ENCODE results near the gene CLDN7. TPM values are rescaled to one million over a fixed set of nuclear protein-coding genes. Genes with fewer than 3 reads are reported as not detected.

CLDN7 gene
- total RNA-seq, 1 donor from 2014 or later: 279 TPM

DNA sequence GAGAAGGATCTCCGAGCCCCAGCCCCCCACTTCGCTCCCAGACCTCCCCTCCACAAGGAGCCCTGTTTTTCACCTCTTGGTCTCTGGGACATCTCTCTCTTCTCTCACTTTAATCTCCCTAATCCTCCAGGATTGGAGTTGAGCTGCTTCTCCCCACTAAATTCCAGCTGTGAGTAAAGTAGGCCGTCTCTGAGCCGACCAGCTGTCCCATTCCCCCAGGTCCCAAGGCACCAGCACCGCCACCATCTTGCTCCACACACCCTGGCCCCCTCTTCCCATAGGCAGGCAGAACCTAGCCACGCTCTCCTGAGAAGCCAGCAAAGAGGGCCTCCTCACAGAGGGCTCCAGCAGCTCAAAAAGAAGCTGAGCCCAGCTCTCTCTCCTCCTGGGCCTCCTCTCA is 43.5 kb downstream of the CLDN7 start:
- ATAC-seq: no peak

DNA sequence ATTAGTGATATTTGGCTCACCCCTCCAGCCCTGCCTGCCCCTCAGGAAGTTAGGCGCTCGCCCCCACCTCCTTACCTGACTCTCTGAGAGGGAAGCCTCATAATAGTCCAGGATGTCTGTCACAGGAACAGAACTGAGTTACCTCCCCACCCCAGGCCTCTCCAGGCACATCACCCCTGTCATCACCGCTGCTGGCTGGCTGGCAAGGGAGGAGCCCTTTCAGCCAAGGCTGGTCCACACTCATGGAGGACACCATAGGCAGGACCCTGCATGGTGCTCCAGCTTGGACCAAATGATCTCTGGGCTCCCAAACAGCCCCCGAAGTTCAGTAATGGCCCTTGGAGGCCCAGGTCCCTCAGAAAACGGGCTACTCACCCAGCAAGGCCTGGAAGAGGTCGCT is 44.1 kb downstream of the CLDN7 start:
- ATAC-seq: no peak

DNA sequence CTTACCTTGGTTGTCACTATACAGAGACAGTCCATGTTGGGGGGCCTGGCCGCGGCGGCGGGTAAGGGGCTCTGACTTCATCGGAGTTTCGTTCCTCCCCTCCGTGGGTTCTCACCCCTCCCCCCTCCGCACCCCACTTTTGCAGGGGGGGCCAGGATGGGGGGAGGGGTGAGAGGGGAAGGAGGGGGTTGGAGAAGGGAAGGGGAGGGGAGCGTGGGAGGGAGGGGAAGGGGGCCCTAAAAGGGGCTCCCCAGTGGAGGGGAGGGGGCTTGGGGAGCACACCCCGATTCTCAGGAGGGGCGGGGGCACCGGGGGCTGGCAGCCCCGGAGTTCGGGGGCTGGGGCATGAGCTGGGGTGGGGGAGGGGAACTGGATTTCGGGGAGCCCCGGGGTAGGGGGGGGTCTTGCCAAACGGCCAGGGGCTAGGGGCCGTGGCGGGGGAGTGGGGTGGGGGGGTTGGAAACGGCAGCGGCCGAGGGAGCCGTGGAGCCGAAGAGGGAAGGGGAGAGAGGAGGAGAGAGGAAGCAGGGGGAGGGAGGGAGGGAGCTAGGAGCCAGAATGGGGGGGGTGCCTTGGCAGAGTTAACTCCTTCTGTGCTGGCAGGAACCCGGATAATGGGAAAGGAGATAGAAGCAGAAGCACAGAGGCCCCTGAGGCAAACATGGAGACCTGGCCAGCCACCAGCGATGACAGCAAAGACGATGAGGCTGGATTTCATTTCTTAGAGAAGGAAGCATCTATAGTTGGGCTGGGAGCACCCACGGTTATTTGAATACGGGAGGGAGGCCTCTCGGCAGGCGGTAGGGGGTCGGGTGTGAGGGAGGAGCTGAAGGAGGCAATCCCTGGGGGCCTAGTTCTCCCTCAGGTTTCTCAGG is 44.9 kb downstream of the CLDN7 start:
- ATAC-seq: no peak

DNA sequence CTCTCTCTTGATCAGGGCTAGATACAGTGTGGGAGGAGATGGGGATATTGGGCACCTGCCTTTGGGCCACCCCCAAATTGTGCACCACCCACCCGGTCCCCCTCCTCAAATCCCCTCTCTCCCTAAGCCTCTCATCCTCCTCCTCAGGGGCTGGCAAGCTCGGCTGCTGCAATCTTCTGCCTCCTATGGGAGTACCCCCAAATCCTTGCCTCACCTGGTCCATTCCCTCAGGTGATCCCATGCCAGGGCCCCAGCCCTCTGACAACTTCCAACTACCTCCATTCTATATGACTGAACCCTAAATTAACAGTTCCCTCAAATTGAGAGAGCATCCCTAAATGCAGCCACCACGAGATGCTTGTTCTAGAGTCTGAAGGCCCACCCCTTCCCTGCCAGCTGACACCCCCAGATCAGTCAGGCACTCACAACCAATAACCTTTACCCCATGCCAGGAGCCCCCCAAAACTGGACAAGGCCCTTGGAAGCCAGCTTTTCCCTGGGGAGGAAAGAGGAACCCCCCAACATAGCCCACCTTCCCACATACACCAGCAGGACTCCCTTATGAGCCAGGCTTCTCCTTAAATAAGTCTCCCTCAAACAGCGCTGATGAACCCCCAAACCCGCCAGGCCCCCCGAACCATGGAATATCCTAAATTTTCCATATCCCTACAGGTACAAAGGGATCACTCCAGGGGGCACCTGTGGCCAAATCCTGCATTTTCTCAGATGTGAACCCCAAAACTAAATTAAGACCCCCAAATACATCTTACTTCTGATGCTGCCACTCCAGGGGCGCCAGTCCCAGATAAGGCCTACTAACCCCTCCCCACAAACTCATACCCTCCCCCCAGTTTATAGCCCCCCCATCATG is 45.8 kb downstream of the CLDN7 start:
- ATAC-seq: no peak

DNA sequence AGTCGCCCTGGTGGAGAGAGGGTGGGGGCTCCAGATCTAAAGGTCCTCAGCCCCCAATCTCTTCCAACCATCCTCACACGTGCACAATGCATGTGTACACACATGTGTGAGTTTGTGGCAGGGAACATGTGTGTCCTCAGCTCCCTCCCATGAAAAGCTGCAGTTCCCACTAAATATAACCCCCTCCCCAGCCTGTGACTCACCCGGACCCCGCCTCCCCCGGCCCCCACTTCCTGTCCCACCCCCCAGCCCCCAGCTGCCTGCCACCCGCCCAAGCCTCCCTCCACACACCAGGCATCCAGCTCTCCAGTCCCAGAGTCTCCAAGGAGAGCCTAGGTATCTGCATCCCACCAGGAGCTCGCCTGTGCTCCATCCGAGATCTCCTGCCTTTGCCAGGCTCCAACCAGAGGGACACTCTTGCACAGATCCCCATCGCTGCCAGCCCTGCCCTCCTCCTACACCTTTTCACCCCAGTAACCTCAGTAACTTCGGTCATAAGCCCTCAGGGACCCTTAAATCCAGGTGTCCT is 46.6 kb downstream of the CLDN7 start:
- ATAC-seq: no peak

DNA sequence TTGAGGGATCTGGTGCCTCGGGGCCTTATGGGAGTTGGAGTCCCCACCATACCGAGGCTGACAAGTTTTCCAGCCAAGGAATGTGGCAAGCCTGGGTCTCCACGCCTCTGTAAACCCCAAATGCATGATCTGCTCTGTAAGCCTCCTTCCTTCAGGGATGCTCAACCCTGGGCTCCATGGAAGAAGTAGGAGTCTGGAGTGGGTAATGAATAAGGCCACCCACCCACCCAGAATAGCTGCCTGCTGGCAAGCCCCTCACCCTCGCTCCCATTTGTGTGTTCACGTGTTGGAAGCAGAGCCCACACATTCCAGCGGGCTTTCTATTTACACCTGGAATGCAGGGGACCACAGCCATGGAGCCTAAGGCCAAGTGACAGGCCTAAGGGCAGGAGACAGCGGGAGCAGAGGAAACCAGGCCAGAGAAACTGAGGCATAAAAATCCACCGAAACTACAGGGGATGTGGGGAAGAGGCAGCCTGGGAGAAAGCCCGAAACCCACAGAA is 47.1 kb downstream of the CLDN7 start:
- ATAC-seq: no peak

DNA sequence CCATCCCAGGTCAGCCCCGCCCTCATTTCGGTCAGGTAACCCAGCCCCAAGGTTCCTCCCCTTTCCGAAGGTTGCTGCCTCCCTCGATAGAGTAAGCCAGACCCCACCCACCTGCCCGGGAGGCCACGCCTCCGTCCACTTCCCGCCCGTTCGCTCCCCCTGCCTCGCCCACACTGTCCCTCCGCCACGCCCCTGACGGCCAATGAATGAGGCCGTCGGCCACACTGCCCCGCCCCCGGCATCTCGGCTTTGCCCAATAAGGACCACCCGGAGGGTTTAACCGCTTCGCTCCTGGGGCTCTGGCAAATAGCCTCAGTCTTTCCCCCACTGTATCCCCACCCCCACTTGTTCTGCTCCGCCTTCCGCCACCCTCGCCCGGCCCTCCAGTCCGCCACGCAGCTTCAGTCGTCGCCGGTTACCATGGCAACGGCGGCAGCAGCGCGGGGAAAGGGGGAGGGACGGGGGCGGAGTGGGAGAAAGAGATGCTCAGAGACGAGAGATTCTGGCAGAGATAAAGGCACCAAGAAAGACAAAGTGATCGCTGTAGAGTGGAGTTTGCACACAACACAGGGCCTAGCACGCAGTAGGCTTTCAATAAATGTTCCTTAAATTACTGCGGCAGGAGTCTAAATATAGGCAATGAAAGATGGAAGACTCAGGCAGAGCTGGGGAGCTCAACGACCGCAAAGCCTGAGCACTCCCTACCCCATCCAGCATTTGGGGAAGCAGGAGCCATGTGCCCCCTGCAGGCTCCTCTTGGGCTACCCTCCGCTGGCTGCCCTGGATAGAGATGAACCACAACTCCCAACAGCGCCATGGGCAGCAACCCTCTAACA is 47.8 kb downstream of the CLDN7 start:
- ATAC-seq: peak; percentile 81

DNA sequence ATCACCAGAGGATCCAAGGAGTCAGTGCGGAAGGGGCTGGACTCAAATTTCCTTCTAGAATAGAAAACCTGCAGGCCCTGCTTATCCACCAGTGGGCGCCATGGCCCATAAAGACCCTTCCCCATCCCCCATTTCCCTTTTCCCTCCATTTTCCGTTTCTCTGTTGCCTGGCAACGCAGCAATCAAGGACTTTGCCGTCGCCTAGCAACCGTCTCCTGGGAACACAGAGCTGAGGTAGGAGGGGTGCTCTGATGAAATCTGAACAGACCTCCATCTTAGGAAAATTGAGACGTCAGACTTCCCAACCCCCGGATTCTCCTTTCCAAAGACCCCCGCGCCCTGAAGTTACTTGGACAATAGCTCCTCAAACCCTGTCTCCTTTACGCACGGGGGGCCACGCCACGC is 48.4 kb downstream of the CLDN7 start:
- ATAC-seq: peak; percentile 0

DNA sequence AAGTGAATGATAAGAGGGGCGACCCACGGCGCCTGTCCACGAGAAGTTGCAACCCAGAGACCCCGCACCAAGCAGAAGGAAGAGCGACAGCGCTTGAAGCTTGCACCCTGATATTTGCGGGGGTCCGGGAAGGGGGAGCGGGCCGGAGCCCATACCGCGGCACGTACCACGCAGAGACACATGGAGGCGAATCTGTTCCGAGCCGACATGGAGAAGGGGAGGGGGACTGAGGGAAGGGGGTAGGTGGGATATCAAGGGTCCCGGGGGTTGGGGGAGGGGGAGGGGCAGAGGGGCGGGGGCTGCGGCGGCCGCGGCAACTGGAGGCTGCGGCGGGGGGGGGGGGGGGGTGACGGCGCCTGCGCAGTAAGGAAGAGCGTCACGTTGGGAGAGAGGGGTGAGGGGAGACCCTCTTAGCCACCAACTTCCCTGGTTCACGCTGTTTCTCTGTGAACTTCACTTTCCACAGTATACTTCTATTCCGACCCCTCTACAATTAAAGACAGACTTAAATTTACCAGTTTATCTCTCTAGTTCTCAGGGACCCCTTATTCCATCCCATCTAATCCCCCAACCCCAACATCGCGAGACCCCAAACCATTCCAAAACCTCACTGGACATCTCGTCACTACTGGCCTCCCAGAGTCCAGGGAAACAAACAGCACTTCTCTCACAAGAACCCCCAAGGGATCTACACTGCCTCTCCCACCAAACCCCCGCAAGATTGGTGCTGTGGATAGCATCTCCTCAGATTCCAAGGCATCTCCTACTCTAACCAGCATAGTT is 50.6 kb downstream of the CLDN7 start:
- no peak for ATAC-seq

Other genes starting within 250 kb of the CLDN7 start
- 126 TPM for gene RNASEK, start 249.9 kb downstream of the CLDN7 start, total RNA-seq
- gene BCL6B, start 239.4 kb downstream of the CLDN7 start, total RNA-seq: 3.7 TPM
- 11.8 TPM for gene SLC16A13, start 226.5 kb downstream of the CLDN7 start, total RNA-seq
- gene SLC16A11, start 218.4 kb downstream of the CLDN7 start, total RNA-seq: 0.60 TPM
- gene CLEC10A, start 182.2 kb downstream of the CLDN7 start, total RNA-seq: 0.92 TPM
- gene ASGR2, start 147.7 kb downstream of the CLDN7 start, total RNA-seq: 0.24 TPM
- gene ASGR1, start 83.1 kb downstream of the CLDN7 start, total RNA-seq: 1.00 TPM
- 3.1 TPM for gene DLG4, start 42.6 kb downstream of the CLDN7 start, total RNA-seq
- gene ACADVL, start 42.5 kb downstream of the CLDN7 start, total RNA-seq: 311 TPM
- gene DVL2, start 28.0 kb downstream of the CLDN7 start, total RNA-seq: 32.7 TPM
- 33.6 TPM for gene PHF23, start 23.0 kb downstream of the CLDN7 start, total RNA-seq
- gene GABARAP, start 20.0 kb downstream of the CLDN7 start, total RNA-seq: 268 TPM
- 87.6 TPM for gene CTDNEP1, start 10.7 kb downstream of the CLDN7 start, total RNA-seq
- 40.3 TPM for gene ELP5, start 10.3 kb downstream of the CLDN7 start, total RNA-seq
- gene SLC2A4, start 19.2 kb upstream of the CLDN7 start, total RNA-seq: 0.68 TPM
- 0.96 TPM for gene YBX2, start 32.2 kb upstream of the CLDN7 start, total RNA-seq
- gene EIF5A, start 45.1 kb upstream of the CLDN7 start, total RNA-seq: 623 TPM
- 38.9 TPM for gene GPS2, start 52.9 kb upstream of the CLDN7 start, total RNA-seq
- 13.5 TPM for gene NEURL4, start 66.9 kb upstream of the CLDN7 start, total RNA-seq
- 3.8 TPM for gene ACAP1, start 74.1 kb upstream of the CLDN7 start, total RNA-seq
- 32.9 TPM for gene KCTD11, start 89.7 kb upstream of the CLDN7 start, total RNA-seq
- not detected for gene TMEM95, start 92.7 kb upstream of the CLDN7 start, total RNA-seq
- gene TNK1, start 118.6 kb upstream of the CLDN7 start, total RNA-seq: 6.1 TPM
- gene PLSCR3, start 132.0 kb upstream of the CLDN7 start, total RNA-seq: 23.1 TPM
- 92.8 TPM for gene TMEM256, start 141.6 kb upstream of the CLDN7 start, total RNA-seq
- 3.0 TPM for gene NLGN2, start 145.4 kb upstream of the CLDN7 start, total RNA-seq
- gene SPEM1, start 157.8 kb upstream of the CLDN7 start, total RNA-seq: not detected
- gene SPEM2, start 163.1 kb upstream of the CLDN7 start, total RNA-seq: not detected
- gene SPEM3, start 166.4 kb upstream of the CLDN7 start, total RNA-seq: not detected
- gene TMEM102, start 173.0 kb upstream of the CLDN7 start, total RNA-seq: 8.2 TPM
- 8.6 TPM for gene FGF11, start 177.0 kb upstream of the CLDN7 start, total RNA-seq
- 4.9 TPM for gene CHRNB1, start 182.6 kb upstream of the CLDN7 start, total RNA-seq
- 21.0 TPM for gene ZBTB4, start 217.2 kb upstream of the CLDN7 start, total RNA-seq
- gene SLC35G6, start 219.0 kb upstream of the CLDN7 start, total RNA-seq: not detected
- gene POLR2A, start 221.9 kb upstream of the CLDN7 start, total RNA-seq: 116 TPM

All from esophagus mucosa (tissue), 1 donor.